Measurements from ENCODE around the gene DNAJC7. TPM values are rescaled to one million over a fixed set of nuclear protein-coding genes. Genes with fewer than 3 reads are reported as not detected.
A peak's percentile ranks its signal among the peaks of the same experiment; 100 is the strongest.
"Not testable (repeated sequence)": the region's sequence is repeated elsewhere in the genome, so short reads cannot be mapped to it uniquely, and the experiment has no call there.

The DNAJC7 gene
- total RNA-seq, 1 experiment from 2014 or later: 130 TPM

GRCh38 chr17:42025191-42025579, 7.9 kb upstream of the DNAJC7 start:
- no peaks in the 10 kb centered on the region for H3K9me3 Mint-ChIP-seq (ENCODE audit: unreplicated experiment)
- intact Hi-C loops (cut with micrococcal nuclease): loop anchor here (1.0 kb wide), 3 partner anchors 62 to 91 kb away; no protein-coding TSS in a partner anchor
- CTCF ChIA-PET: interaction anchor here (0.6 to 7.0 kb wide), 30 partner anchors 9 to 484 kb away, joined by 3 to 40 read pairs (median 3); partner anchors contain the start of genes DHX58 and KAT2A
- no TSS peak for BruUV-seq (replicated peaks)
- POLR2A ChIA-PET: interaction anchor here (0.6 to 3.7 kb wide), 6 partner anchors 8 to 1030 kb away, joined by 3 to 10 read pairs (median 5); partner anchors contain the start of genes DNAJC7 and KAT2A
- no peak for TF ChIP-seq CTCF (IDR thresholded peaks at IDR 0.05; ENCODE audit: unreplicated experiment)
- H3K27me3 Mint-ChIP-seq (ENCODE audit: insufficient read depth, unreplicated experiment): no peaks in the 10 kb centered on the region
- H3K27ac Mint-ChIP-seq (ENCODE audit: low read depth, unreplicated experiment): peak overlapping the region; percentile 58
- peaks cover 43% of the 10 kb centered on the region for H3K36me3 Mint-ChIP-seq (ENCODE audit: insufficient read depth, unreplicated experiment)
- H3K4me3 Mint-ChIP-seq (ENCODE audit: unreplicated experiment): no peak overlapping the region
- H3K4me1 Mint-ChIP-seq (ENCODE audit: insufficient read depth, unreplicated experiment): peaks cover 13% of the 10 kb centered on the region
- no peak for DNase-seq (ENCODE audit: unreplicated experiment)

- ChIA-PET CTCF (interaction anchor here (0.6 to 3.5 kb wide), 16 partner anchors 10 to 934 kb away, joined by 3 to 22 read pairs (median 3); no protein-coding TSS in a partner anchor), POLR2A (interaction anchor here (0.6 to 1.9 kb wide), 3 partner anchors 89 to 530 kb away, joined by 3 to 5 read pairs (median 3); partner anchors contain the start of gene KAT2A)
- no peak overlapping the region for H3K4me3 Mint-ChIP-seq (ENCODE audit: unreplicated experiment)
- peaks cover 43% of the 10 kb centered on the region for H3K36me3 Mint-ChIP-seq (ENCODE audit: insufficient read depth, unreplicated experiment)
- no peaks in the 10 kb centered on the region for H3K27me3 Mint-ChIP-seq (ENCODE audit: insufficient read depth, unreplicated experiment)
- H3K27ac Mint-ChIP-seq (ENCODE audit: low read depth, unreplicated experiment): peak overlapping the region; percentile 66
- no TSS peak for BruUV-seq (replicated peaks)
- TF ChIP-seq CTCF (IDR thresholded peaks at IDR 0.05; ENCODE audit: unreplicated experiment): no peak
- H3K9me3 Mint-ChIP-seq (ENCODE audit: unreplicated experiment): no peaks in the 10 kb centered on the region
- intact Hi-C loops (cut with micrococcal nuclease): no loop called here
- peaks cover 22% of the 10 kb centered on the region for H3K4me1 Mint-ChIP-seq (ENCODE audit: insufficient read depth, unreplicated experiment)
- no peak for DNase-seq (ENCODE audit: unreplicated experiment)
Observed at GRCh38 chr17:42023524-42024349, 6.5 kb upstream of the DNAJC7 start.

DNA sequence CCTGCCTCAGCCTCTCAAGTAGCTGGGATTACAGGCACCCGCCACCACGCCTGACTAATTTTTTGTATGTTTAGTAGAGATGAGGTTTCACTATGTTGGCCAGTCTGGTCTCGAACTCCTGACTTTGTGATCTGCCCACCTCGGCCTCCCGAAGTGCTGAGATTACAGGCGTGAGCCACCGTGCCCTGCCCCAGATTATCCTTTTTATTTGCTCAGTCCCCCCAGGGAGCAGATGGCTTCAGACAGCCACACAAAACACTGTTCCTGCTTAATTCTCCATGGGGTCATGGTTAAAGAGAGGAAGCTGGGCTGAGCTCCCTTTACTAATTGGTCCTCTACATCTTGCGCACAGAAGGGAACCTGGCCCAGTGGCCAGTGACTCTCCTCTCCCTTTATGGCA, 3.6 kb upstream of the DNAJC7 start:
- Mint-ChIP-seq H3K27ac (ENCODE audit: low read depth, unreplicated experiment) (peak overlapping the region; percentile 89), H3K4me3 (ENCODE audit: unreplicated experiment) (peak overlapping the region; percentile 86), H3K36me3 (ENCODE audit: insufficient read depth, unreplicated experiment) (peaks cover 36% of the 10 kb centered on the region), H3K4me1 (ENCODE audit: insufficient read depth, unreplicated experiment) (peaks cover 31% of the 10 kb centered on the region)
- POLR2A ChIA-PET: interaction anchor here (0.6 to 6.8 kb wide), 10 partner anchors 14 to 978 kb away, joined by 3 to 138 read pairs (median 4); partner anchors contain the start of genes ACLY, CNP, KAT2A and ODAD4
- H3K9me3 Mint-ChIP-seq (ENCODE audit: unreplicated experiment); H3K27me3 Mint-ChIP-seq (ENCODE audit: insufficient read depth, unreplicated experiment); DNase-seq (ENCODE audit: unreplicated experiment); intact Hi-C loops (cut with micrococcal nuclease): not testable (repeated sequence)
- CTCF ChIA-PET: interaction anchor here (0.6 to 2.2 kb wide), 8 partner anchors 18 to 509 kb away, joined by 3 to 14 read pairs (median 4); partner anchors contain the start of gene JUP
- BruUV-seq (replicated peaks): TSS peak; percentile 32

- H3K9me3 Mint-ChIP-seq (ENCODE audit: unreplicated experiment): no peaks in the 10 kb centered on the region
- TF ChIP-seq CTCF (IDR thresholded peaks at IDR 0.05; ENCODE audit: unreplicated experiment): peak; percentile 88
- H3K27ac Mint-ChIP-seq (ENCODE audit: low read depth, unreplicated experiment): peak within 1 kb of the TSS; percentile 99
- ChIA-PET POLR2A (interaction anchor here (0.7 to 6.8 kb wide), 14 partner anchors 8 to 979 kb away, joined by 3 to 138 read pairs (median 4); partner anchors contain the start of genes ACLY, C17orf113, CNP and HSPB9), CTCF (interaction anchor here (0.6 to 2.2 kb wide), 21 partner anchors 17 to 1186 kb away, joined by 3 to 14 read pairs (median 4); partner anchors contain the start of genes BECN1, JUP, ODAD4 and RAB5C)
- no TSS peak for BruUV-seq (replicated peaks)
- H3K27me3 Mint-ChIP-seq (ENCODE audit: insufficient read depth, unreplicated experiment): no peaks in the 10 kb centered on the region
- peaks cover 27% of the 10 kb centered on the region for H3K4me1 Mint-ChIP-seq (ENCODE audit: insufficient read depth, unreplicated experiment)
- intact Hi-C loops (cut with micrococcal nuclease): no loop called here
- peak; percentile 87 for DNase-seq (ENCODE audit: unreplicated experiment)
- peaks cover 38% of the 10 kb centered on the region for H3K36me3 Mint-ChIP-seq (ENCODE audit: insufficient read depth, unreplicated experiment)
- H3K4me3 Mint-ChIP-seq (ENCODE audit: unreplicated experiment): peak within 1 kb of the TSS; percentile 99
Observed at GRCh38 chr17:42019509-42020404, 2.5 kb upstream of the DNAJC7 start, which contains the start of gene NKIRAS2. Gene NKIRAS2, plus strand, starts transcription at chr17:42020090. Its CDS starts 1,488 bp downstream, at chr17:42021578.
